Activated T-helper 9 cell treated with anti-CD3 and anti-CD28 coated beads, Interleukin-2, amount 50 U/mL, for 16 hours (primary cell): Measurements from ENCODE around the gene TESK1.
"Not testable (repeated sequence)": the region's sequence is repeated elsewhere in the genome, so short reads cannot be mapped to it uniquely, and the experiment has no call there.

ENCODE experiments used
- DNase-seq: peaks from one replicate; pipeline ENCODE4 v3.0.0-alpha.2; 2020; ENCODE audit warnings: low read depth

TESK1 gene

GRCh38 chr9:35615981-35616680 is 11.1 kb downstream of the TESK1 start:
- DNase-seq = no peak

DNA sequence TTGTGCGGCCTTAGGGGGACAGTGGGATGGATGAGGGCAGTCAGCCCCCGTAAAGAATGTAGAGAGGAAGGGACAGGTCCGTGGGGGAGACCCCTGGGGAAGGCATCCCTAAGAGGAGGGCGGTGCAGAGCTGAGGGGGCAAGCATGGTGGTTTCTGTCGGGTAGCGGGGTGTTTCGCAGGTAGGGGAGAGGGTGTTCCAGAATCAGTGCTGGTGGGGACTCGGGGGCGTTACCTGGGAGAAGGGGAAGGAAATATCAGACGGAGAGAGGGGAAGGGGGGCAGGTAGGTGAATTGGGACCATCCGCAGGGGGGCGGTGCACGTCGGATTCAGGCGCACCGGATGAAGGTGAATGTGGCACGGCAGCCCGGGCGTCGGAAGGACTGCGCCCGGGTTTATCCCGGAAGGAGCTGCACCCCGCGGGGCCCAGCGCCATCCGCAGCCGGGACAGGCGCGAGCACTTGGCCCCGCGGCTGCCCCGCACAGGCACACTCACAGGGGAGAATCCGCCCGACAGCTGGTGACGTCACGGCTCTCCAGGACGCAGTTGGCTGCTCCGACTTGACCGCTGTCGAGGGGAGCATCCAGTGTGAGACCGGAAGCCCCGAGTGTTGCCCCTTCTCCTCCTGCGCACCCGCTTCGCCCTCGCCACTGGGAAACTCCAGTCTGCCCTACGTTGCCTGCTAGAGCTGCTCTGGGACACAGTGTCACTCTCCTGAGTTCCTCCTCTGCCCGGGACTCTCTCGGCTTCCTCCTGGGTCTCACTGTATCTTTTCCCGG is 11.8 kb downstream of the TESK1 start:
- DNase-seq = peak; percentile 54

- DNase-seq = no peak
Observed at GRCh38 chr9:35617548-35617947, 12.5 kb downstream of the TESK1 start.

- DNase-seq = no peak
Observed at GRCh38 chr9:35618325-35618727, 13.3 kb downstream of the TESK1 start, which contains the start of gene CD72. Gene CD72, minus strand, starts transcription at chr9:35618413. Its CDS starts 110 bp downstream, at chr9:35618303.

DNA sequence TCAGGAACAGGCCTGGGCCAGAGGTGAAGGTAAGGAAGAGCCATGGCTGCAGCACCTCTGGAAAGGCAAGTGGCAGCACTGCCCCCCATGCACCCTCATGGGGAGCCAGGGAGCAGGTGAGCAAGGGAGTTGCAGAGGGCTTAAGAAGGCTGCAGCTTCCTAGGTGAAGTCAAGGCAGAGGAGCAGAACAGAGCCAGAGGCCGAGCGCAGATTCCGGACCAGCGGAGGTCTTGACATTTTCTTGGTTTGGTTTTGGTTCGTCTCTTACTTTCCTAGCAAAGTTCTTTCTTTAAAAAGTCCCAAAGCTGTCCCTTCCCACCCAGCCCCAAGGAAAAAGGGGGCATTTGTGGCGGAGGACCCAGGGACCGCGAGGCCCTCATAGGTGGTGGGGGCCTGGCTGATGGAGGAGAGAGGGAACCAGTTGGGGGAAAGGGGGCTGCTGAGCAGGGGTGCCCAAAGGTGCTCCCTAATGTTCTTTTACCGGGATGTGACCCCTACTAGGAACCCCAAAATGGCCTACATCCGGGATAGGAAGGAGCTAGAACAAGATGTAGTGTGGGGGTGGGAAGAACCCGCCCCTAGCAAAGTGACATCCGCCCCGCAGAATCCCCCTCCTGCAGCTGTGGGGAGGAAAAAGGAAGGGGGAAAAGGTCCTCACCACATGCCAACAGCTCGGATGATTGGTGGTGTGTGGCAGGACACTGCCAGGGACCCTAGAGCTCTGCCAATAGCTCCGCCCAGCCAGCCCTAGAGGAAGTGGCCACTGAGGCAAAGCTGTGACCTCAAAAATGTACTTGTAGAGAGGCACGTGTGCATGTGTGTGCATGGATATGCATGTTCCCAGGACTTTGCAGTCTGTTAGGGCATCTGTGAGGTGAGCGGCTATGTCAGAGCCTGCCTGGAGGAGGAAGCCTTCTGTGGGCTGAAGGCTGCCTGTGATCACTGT is 14.1 kb downstream of the TESK1 start:
- DNase-seq = no peak

DNA sequence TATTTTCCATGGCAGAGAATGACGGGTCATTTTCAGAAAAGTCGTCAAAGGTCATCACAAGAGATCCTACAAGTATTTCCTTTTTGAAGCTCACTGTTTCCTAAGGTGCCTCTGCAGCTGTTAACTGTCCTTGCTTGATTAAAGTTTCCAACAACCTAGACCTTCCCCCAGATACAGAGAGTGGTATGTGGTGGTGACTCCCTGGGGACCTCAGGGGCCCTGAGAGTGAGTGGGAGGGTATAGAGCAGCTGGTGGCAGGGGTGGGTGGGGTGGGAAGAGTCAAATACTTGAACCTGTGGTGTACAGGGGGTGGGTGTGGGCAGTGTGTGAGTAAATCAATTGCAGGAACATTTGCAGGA is 14.7 kb downstream of the TESK1 start:
- no peak for DNase-seq

DNA sequence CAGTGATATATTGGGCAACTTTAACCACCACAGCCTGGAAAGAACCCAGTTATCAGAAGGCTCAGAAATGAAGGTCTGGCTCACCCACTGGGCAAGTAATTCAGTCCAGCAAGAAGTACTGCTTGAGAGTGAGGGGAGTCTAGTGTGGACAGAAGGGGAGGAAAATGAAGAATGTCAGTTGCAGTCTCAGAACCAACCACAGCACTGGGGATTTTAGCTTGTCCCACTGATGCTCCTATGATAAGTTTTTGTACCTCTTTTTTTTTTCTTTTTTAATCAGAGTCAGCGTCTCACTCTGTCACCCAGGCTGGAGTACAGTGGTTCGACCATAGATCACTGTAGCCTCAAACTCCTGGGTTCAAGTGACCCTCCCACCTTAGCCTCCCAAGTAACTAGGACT is 22.5 kb downstream of the TESK1 start:
- no peak for DNase-seq

GRCh38 chr9:35628389-35628991 is 23.4 kb downstream of the TESK1 start:
- no peak for DNase-seq

GRCh38 chr9:35629597-35629996 is 24.5 kb downstream of the TESK1 start:
- DNase-seq = no peak

- DNase-seq = no peak
Observed at GRCh38 chr9:35635730-35636129, 30.7 kb downstream of the TESK1 start.

DNA sequence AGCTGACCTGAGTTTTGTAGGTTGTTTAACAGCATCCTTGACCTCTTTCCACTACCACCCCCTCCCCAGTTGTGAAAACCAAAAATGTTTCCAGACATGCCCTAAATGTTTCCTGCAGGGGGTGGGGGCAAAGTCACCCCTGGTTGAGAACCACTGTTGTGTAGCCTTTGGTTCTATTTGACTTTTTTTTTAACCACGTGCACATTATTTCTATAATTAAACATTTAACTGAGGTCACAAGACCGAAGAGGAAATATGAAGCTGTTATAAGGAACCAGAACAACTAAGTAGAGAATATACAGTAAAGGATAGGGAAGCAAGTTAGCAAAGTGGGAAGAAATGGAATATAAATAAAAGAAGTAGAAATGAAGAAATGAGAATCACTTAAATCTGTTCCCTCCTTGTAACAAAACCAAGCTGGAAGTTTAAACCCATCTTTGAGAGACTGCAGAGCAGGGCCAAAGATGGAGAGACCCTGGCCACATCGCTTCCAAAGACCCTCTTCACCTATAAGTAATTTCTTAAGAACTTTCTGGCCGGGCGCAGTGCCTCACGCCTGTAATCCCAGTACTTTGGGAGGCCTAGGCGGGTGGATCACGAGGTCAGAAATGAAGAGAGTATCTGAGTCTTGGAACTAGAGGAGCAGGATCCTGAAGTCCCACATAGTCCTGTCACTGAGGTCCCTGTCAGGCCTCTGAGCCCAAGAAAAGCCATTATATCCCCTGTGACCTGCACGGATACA is 31.2 kb downstream of the TESK1 start:
- no peak for DNase-seq

GRCh38 chr9:35636877-35637246 is 31.8 kb downstream of the TESK1 start:
- not testable (repeated sequence) for DNase-seq

GRCh38 chr9:35637427-35637955 is 32.4 kb downstream of the TESK1 start:
- DNase-seq = not testable (repeated sequence)

DNA sequence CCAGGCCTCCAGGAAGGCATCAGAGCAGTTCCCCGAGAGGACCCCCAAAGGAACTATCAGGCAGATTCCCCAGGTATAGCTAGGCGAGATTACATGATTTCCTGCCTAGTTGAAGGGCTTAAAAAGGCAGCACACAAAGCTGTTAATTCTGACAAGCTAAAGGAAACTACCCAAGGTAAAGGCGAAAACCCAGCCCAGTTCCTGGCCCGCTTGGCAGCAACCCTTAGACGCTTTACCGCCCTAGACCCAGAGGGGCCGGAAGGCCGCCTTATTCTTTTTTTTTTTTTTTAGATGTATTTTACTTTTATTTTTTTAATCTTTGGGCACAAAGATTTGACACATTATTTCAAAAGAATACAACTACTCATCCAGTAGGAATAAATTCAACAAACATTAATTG is 33.7 kb downstream of the TESK1 start:
- DNase-seq = not testable (repeated sequence)

GRCh38 chr9:35639225-35639624 is 34.2 kb downstream of the TESK1 start:
- not testable (repeated sequence) for DNase-seq

DNA sequence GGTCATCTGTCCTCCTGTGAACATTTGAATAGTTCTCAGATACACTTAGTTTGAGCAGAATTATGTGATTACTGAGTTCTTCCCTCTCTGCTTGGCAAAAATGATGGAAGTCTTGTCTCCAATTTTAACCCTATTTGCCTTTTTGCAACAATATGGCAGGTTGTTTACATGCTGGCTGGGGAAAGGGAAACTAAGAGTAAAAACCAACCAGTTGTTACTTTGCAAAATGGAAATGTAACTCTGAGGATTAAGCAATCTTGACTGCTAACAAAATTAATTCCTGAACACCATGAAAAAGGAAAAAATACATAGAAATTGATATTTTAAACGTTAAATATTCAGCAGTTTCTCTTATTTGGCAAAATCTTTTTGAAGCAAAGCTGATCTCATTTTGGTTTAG is 34.6 kb downstream of the TESK1 start:
- DNase-seq = no peak

DNA sequence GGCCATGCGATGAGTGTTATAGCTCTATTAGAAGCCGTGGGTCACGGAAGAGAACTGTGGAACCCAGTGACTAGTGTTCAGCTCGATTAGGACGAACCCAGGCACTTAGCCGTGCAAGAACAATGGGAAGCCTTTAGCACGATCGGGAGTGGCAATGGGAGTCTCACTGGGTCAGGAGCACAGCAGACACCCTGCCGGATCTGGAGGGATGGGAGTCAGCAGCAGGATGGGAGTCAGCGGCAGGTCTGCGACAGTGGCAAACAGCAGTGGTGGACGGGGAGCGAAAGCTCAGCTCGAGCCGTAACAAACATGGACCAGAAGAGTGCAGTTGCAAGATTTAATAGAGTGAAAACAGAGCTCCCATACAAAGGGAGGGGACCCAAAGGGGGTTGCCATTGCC is 35.4 kb downstream of the TESK1 start:
- DNase-seq = not testable (repeated sequence)

GRCh38 chr9:35641478-35641877 is 36.4 kb downstream of the TESK1 start:
- DNase-seq = not testable (repeated sequence)

- DNase-seq = no peak
Observed at GRCh38 chr9:35643046-35643445, 38.0 kb downstream of the TESK1 start.

DNA sequence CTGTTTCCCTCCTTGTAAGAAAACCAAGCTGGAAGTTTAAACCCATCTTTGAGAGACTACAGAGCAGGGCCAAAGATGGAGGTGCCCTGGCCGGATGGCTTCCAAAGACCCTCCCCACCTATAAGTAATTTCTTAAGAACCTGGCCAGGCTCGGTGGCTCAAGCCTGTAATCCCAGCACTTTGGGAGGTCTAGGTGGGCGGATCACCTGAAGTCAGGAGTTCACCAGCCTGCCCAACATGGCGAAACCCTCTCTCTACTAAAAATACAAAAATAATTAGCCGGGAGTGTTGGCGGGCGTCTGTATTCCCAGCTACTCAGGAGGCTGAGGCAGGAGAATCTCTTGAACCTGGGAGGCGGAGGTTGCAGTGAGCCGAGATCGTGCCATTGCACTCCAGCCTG is 40.7 kb downstream of the TESK1 start:
- DNase-seq = not testable (repeated sequence)

- DNase-seq = no peak
Observed at GRCh38 chr9:35646153-35646532, 41.1 kb downstream of the TESK1 start.
